Kidney epithelial cell (primary cell): Measurements from ENCODE around the gene CCDC186. TPM values are rescaled to one million over a fixed set of nuclear protein-coding genes. Genes with fewer than 3 reads are reported as not detected.

Experiments used
- DNase-seq: peaks from one replicate; pipeline ENCODE4 v3.0.0-alpha.2; 2010; ENCODE audit warnings: low read depth
- H3K27me3 ChIP-seq: 2 replicates; pipeline ENCODE4 v1.6.0; 2011; ENCODE audit warnings: low read length; ENCODE audit not compliant: control insufficient read depth, insufficient read depth
- H3K36me3 ChIP-seq: 2 replicates; pipeline ENCODE4 v1.5.1; 2011; ENCODE audit warnings: low read length; ENCODE audit not compliant: control insufficient read depth, insufficient read depth
- H3K4me3 ChIP-seq: 2 replicates; pipeline ENCODE4 v1.5.1; 2011; ENCODE audit warnings: low read depth, mild to moderate bottlenecking, control low read depth, low read length
- CTCF ChIP-seq: IDR thresholded peaks from 2 replicates; pipeline ENCODE4 v1.5.1; 2011; ENCODE audit warnings: mild to moderate bottlenecking, moderate library complexity, low read length, control low read depth, inconsistent platforms; ENCODE audit not compliant: insufficient read depth, poor library complexity, severe bottlenecking
- total RNA-seq: library from RNA; depleted of rRNA; stranded (reverse); fragments of >200 nt; gene quantifications from 2 replicates; pipeline ENCODE4 v1.2.3, GENCODE V29; 2015

The CCDC186 gene
- total RNA-seq, 1 donor from 2014 or later = 14.1 TPM

DNA sequence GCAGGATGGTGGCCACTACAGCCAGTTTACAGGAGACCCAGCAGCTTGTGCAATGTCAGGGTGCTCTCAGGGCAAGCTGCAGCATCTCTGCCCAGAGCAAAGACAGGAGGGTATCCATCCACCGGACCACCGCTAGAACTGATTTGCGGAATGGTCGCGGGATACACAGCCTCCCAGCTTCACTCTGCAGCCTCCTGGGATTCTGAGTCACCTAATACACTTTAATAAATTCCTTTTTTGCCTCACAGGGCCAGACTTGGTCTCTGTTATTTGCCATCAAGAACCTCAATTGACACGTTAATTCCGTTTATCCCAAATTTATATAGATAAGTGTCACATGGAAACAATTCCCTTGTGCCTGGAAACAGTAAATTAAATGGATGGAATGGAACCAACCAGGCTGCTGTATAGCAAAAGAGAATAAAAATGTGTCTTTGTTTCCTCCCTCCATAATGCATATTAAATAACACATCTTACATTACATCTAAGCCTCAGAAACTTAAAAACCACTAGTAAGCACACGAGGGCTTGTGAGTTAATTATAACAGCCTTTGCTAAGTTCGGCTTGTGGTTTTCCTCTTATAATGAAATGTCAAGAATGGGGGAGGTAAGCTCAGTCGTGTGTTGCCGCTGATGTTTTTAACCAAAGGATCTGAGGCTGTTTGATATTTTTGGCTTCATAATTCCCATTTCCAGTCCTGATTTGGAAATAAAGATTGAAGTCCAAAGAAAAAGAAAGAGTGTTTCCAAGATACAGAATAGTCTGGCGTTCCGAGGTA, 78.3 kb downstream of the CCDC186 start:
- DNase-seq = no peak
- TF ChIP-seq CTCF = no peak
- Histone ChIP-seq H3K27me3 (peaks cover under 1% of the 10 kb centered on the region), H3K4me3 (no peak overlapping the region), H3K36me3 (no peaks in the 10 kb centered on the region)

DNA sequence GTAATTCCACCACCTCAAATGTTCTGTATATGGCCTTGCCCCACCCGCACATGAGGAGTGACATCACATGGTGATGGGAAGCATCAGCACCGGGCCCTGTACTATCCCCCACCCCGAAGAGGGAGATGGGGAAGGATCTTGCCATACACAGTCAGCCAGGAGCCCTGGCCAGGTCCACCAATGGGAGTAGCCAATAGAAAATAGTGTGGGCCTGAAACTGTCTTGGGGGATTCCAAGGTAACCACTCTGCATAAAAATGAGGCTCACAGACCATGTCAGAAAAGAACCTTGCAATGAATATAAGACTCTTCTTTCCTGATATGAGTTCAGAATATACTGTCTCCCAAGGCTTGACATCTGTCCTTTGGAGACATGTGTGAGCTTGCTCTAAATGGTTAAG, 79.2 kb downstream of the CCDC186 start:
- no peak overlapping the region for H3K4me3 ChIP-seq
- no peak for DNase-seq
- H3K36me3 ChIP-seq = no peaks in the 10 kb centered on the region
- TF ChIP-seq CTCF = no peak
- H3K27me3 ChIP-seq = no peaks in the 10 kb centered on the region

GRCh38 chr10:114087655-114088054, 86.3 kb downstream of the CCDC186 start:
- Histone ChIP-seq H3K4me3 (no peak overlapping the region), H3K36me3 (no peaks in the 10 kb centered on the region), H3K27me3 (no peaks in the 10 kb centered on the region)
- no peak for DNase-seq
- no peak for TF ChIP-seq CTCF

DNA sequence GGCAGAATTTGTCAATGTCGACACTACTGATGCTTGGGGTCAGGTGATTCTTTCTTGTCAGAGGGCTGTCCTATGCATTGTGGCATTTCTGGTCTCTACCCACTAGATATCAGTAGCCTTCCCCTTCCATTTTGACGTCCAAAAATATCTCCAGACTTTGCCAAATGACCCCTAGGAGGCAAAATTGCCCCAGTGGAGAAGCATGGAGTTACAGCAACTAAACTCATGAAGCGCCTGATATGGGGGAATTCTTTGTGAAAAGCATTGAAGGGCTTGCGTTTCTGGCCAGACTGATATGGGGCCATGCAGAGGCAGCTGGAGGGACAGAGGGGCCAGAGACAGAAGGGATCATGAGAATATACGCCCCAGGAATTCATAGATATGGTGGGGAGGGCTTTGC, 86.7 kb downstream of the CCDC186 start:
- Histone ChIP-seq H3K36me3 (no peaks in the 10 kb centered on the region), H3K27me3 (no peaks in the 10 kb centered on the region)
- no peak for TF ChIP-seq CTCF

GRCh38 chr10:114084215-114084614, 89.8 kb downstream of the CCDC186 start:
- no peak for TF ChIP-seq CTCF
- Histone ChIP-seq H3K4me3 (no peak overlapping the region), H3K27me3 (no peaks in the 10 kb centered on the region), H3K36me3 (no peaks in the 10 kb centered on the region)
- DNase-seq = no peak

More for the DNA sequence above, 86.7 kb downstream of the CCDC186 start:
- H3K4me3 ChIP-seq = no peak overlapping the region
- no peak for DNase-seq

DNA sequence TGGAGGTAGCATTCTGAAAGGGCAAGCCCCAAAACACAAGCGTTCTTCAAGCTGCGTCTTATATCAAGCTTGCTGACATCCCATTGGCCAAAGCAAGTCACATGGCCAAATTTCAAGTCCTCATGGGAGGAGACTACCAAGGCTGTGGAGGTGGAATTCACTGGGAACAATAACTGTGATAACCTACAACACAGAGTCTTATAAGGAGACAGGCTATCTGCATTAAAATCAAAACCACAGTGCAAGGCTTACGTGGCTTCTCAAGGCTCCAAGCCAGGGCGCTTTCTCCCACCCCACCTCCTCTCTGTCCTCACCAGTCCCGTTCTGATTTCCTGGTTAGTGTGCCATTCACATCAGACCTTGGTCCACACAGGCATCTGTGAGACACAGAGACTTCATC, 91.0 kb downstream of the CCDC186 start:
- Histone ChIP-seq H3K27me3 (no peaks in the 10 kb centered on the region), H3K4me3 (no peak overlapping the region), H3K36me3 (no peaks in the 10 kb centered on the region)
- TF ChIP-seq CTCF = no peak
- no peak for DNase-seq
